OCI-M1 (cell line): ENCODE results near the gene DKC1.
"Not testable (repeated sequence)": the region's sequence is repeated elsewhere in the genome, so short reads cannot be mapped to it uniquely, and the experiment has no call there.

ENCODE experiments used
- DNase-seq: peaks from one replicate; lab custom pipeline; 2025; lab: John Stamatoyannopoulos, UW

DKC1 gene

DNA sequence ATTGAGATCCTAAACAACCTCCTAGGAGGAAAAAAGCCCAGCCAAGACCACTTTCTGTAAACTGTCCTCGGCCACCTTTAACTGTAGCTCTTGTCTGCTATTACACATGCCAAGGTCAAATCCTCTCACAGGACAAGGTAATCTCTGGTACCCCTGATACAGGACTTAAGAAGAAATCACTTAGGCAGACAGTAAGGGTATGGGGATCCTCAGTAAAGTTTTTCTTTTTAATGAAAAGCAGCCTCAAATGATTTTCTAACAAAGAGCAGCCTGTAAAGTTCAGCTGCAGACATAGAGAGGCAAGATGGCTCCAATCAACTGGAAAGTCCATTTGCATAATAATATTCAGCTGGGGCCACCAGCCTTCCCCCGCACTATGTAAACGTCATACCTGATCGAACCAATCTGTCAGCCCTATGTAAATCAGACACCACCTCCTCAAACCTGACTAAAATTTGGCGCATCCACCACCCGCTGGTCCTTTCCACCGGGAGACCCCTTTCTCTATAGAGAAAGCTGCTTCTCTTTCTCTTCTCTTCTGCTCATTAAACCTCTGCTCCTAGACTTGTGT, 57.2 kb downstream of the DKC1 start:
- no peak for DNase-seq

DNA sequence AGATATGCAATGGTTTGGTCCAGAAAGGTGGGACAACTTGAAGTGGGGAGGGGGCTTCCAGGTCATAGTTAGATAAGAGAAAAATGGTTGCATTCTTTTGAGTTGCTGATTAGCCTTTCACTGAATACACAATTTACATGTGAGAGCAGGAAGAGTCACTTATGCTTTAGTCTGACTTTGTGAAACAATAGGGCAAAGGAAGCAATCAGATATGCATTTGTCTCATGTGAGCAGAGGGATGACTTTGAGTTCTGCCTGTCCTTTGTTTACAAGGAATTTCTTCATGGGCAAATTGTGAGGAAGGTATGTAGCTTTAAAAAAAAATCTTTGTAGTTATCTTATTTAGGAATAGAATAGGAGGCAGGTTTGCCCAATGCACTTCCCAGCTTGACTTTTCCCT, 58.9 kb downstream of the DKC1 start:
- peak; percentile 17 for DNase-seq

DNA sequence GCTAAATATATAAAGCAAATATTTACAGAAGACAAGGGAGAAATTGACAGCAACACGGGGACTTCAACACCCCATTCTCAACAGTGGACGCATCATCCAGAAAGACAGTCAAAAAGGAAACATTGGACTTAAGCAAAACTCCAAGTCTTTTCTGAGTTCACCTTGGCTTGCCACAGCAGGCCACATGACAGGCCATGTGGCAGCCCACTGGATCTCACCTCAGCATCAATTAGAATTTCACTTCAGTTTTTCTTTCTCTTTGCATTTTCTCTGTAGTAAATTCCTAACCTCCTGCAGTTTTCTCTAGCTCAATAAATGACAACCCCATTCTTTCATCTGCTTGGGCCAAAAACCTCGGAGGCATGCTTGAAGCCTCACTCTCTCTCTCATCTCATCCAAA, 59.4 kb downstream of the DKC1 start:
- DNase-seq = no peak

DNA sequence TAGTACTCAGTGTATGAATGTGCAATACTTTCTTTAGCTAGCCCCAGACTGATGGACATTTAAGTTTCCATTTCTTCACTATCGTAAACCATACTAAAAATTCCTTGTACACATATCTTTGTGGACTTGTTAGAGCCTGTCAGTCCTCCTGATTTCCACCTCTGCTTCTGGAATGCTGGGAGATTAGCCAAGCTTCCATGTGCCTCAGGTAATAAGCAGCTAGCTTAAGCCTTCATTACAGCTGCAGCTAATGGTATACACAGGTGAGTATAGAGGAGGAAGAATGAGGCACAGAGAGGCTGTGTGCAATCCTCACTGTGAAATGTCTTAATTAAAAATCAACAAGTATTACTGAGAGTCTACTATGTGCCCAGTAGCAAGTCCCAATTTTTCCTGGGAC, 62.0 kb downstream of the DKC1 start:
- no peak for DNase-seq

DNA sequence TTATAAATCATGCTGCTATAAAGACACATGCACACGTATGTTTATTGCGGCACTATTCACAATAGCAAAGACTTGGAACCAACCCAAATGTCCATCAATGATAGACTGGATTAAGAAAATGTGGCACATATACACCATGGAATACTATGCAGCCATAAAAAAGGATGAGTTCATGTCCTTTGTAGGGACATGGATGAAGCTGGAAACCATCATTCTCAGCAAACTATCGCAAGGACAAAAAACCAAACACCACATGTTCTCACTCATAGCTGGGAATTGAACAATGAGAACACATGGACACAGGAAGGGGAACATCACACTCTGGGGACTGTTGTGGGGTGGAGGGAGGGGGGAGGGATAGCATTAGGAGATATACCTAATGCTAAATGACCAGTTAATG, 62.9 kb downstream of the DKC1 start:
- DNase-seq = not testable (repeated sequence)
